GM19467 (cell line): Measurements from ENCODE around the gene PLPPR3.

Experiments
- ATAC-seq: cut with Tn5 transposase; IDR thresholded peaks from one replicate; pipeline ENCODE4 v1.9.1; 2021; ENCODE audit warnings: mild to moderate bottlenecking, moderate library complexity; ENCODE audit not compliant: unreplicated experiment

Gene PLPPR3

DNA sequence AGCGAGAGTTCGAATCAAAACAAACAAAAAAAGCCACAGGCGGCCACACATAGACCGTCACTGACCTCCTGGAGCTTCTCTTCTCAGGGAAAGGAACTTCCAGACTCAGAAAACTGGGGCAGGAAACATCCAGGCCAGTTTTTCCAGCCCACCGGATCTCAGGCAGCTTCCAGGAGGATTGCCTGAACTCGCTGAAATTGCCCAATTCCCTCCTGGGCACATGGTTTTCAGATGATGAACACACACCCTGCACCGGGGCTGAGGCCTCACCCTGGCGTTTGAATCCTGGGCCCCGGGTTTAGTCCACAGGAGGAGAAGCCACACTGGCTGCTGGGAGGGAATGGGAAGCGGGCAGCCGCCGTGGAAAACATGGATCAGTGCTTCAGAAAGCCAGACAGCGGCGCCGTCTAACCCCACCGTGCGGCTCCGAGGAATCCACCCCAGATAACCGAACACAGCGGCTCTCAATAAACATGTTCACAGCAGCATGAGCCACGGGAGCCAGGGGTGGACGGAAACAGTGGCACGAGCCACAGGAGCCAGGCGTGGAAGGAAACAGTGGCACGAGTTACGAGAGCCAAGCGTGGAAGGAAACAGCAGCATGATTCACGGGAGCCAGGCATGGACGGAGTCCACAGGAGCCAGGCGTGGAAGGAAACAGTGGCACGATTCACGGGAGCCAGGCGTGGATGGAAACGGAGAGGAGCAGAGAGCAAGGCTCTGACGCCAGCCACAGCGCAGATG lies 42.7 kb downstream of the PLPPR3 start:
- no peak for ATAC-seq

DNA sequence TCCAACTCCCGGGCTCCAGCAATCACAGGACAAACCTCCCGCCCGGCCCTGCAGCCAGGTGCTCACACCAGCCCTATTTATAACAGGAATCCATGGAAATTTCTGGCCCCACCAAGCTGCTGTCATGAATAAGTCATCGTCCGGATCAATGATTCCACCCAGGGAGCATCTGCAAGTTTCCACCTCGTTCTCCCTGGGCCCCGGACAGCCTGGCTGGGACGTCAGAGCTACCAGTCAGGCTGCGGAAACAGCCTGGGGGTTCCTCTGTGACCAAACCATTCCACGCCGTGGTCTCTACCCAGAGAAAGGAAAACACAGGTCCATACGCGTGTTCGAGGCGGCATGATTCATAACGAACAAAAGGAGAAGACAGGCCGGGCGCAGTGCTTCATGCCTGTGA lies 45.2 kb downstream of the PLPPR3 start:
- no peak for ATAC-seq

DNA sequence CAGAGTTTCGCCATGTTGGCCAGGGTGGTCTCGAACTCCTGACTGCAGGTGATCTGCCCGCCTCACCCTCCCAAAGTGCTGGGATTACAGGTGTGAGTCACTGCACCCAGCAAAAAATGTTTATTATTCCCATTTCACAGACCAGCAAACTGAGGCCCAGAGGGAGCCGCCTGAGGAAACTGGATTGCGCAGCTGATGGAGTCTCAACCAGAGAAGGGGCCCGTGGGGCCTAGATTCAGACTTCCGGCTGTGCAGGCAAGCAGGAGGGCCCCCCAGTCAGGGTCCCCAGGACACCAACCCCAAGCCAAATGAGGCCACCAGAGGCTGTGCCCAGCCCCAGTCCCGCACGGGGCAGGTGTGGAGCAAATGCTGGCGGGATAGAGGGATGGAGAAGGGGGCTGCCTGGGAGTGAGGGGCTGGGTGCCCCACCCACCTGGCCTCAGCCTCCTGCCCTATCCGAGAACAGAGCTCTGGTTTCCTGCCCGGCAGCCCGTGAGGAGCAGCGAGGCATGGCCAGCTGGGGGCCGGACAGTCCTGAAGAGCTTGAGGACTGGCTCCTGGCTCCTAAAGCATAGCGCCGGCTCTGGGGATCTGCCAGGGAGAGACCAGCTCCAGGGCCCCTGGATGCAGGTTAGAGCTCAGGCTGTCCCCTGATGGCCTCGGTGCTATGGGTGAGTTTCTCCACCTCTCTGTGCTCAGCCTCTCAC lies 48.9 kb downstream of the PLPPR3 start:
- no peak for ATAC-seq

DNA sequence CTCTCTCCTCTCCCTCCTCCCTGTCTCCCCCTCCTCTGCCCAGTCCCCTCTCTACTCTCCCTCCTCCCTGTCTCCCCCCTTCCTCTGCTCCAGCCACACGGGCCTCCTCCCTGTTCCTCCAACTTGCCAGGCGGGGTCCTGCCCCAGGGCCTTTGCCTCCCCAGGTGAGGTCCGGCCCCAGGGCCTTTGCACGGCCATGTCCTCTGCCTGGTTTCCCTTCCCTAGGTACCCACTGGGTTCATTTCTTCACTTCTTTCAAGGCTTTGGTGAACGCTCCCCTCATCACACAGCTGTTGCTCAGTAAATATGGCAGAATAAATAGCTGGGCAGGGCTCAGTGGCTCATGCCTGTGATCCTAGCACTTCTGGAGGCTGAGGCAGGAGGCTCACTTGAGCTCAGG lies 49.7 kb downstream of the PLPPR3 start:
- no peak for ATAC-seq

DNA sequence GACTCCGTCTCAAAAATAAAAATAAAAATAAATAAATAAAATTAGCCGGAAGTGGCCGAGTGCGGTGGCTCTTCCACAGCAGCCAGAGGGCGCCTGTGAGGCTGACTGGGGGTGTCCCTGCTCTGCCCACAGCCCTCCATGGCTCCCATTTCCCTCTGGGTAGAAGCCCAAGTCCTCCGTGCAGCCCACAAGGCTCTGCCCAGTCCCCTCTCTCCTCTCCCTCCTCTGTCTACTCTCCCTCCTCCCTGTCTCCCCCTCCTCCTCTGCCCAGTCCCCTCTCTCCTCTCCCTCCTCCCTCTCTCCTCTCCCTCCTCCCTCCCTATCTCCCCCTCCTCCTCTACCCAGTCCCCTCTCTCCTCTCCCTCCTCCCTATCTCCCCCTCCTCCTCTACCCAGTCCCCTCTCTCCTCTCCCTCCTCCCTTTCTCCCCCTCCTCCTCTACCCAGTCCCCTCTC lies 50.4 kb downstream of the PLPPR3 start:
- ATAC-seq, result no peak

DNA sequence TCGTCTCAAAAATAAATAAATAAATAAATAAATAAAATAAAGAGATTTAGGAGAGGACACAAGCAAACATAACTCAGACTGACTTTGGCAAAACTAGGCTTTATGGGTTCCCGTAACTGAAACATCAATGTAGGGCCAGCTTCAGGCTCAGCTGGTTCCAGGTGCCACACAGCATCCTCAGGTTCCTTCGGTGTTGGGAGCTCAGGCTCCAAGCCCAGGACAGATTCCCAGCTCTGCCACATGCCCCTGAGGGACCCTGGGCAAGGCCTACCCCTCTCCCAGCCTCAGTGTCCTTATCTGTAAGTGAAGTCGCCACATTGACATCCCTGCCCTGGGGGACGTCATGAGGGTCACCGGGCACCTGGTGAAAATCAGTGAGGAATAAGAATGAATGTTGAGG lies 52.1 kb downstream of the PLPPR3 start:
- ATAC-seq, result no peak

DNA sequence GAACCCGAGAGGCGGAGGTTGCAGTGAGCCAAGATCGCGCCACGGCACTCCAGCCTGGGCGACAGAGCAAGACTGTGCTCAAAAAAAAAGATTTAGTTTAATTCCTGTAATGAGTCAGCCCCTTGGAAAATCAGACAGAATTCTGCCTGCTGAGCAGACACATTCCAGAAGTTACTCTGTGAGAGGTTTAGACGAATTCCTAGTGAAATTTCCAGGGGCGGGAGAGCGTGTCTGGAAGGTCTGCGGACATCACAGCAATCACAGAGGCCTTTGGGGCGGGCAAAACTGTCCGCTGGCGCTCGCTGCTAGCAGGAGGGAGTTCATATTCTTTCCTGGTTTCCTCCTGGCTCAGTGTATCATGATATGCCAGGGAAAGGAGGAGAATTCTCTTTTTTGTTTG lies 53.3 kb downstream of the PLPPR3 start:
- ATAC-seq, result no peak

DNA sequence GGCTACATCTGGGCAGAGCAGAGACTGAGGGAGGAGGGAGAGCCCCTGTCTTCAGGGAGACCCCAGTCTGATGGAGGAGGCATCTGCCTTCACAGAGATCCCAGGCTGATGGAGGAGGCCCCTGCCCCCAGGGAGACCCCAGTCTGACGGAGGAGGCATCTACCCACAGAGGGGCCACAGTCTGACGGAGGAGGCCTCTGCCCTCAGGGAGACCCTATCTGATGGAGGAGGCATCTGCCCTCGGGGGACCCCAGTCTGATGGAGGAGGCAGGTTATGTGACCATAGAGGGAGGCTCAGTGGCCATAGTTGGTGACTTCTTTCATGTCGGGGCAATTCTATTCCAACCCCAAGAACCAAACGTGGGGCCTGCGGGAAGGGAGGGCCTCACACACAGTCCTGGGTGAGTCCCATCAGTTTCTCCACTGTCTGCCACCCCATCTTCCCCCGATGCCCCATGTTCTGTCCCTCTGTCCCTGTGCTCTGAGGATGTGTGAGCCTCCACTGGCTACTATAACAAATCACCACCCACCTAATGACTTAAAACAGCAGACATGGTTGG lies 56.5 kb downstream of the PLPPR3 start:
- ATAC-seq, result no peak

DNA sequence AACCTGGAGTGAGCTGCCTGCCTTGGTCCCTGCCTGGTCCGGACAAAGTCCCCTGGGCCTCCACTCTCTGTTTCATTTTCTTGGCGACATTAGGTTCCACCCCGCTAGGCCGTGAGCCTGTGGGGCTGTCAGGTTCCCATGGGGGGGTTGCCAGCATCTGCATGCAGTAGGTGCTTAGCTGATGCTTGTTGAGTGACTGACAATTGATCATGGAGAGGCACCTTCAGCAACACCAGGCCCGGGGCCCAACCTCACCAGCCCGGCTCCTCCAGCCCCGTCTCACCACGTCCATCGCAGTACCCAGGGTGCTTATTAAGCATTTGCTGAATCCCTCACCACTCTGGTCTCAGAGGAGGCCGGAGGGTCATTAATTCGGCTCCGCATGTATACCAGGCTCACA lies 57.5 kb downstream of the PLPPR3 start:
- no peak for ATAC-seq

DNA sequence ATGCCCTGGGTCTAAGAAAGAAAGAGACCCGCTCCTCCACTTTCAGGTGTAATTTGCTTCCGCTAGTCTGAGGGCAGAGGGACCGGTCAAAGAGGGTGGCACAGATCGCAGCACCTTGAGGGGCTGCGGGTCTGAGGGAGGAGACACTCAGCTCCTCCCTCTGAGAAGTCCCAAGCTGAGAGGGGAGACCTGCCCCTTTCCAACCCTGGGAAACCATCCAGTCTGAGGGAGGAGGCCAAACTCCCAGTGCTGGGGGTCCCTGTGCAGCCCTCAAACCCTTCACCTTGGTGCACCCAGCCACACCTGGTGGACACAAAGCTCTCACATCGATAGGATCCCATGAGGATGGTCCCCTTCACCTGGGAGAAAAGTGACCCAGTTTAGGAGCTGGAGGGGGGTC lies 57.9 kb downstream of the PLPPR3 start:
- ATAC-seq, result no peak

DNA sequence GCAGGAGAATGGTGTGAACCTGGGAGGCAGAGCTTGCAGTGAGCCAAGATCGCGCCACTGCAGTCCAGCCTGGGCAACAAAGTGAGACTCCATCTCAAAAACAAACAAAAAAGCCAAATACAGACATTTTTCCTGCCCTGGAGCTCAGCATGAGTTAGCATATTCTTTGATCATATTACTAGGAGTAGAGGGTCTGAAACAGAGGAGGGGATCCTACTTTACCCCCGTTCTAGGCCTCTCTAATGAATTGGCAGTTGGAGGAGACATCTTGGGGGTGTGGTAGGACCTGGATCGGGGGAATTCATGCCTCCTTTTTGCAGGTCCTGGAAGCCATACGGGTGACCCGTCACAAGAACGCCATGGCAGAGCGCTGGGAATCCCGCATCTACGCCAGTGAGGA lies 58.6 kb downstream of the PLPPR3 start:
- no peak for ATAC-seq
